Stimulated activated naive CD8-positive, alpha-beta T cell treated with anti-CD3 and anti-CD28 coated beads, Interleukin-15, Interleukin-2, amounts not matched to agents 100 U/mL and 50 U/mL, for 24 hours (primary cell): Measurements from ENCODE around the gene DDAH1.

Source experiments
- ATAC-seq: fragments of 150-1000 bp; cut with Tn5 transposase; one replicate; pipeline ENCODE4 v1.10.0; 2021
- DNase-seq: peaks from one replicate; pipeline ENCODE4 v3.0.0; 2021

The DDAH1 gene

DNA sequence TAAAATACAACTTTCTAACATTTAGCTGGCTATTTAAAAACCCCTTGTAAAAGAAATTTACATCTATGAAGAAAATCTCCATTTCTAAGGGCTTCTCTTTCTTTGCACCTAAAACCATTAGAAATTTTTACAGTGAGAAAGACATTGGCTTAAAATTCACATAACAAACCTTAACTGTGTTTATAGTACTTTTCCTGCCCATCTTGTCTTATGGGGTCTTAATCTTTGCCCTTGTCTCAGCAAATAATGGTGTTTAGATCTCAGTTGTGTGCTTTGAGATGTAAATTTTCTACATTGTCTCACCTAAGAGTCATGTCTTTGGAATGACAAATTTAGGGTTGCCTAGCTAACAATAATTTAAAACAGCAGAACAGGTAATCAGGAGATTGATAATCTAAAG, 71.5 kb downstream of the DDAH1 start:
- DNase-seq (no peak), ATAC-seq (no peak)

DNA sequence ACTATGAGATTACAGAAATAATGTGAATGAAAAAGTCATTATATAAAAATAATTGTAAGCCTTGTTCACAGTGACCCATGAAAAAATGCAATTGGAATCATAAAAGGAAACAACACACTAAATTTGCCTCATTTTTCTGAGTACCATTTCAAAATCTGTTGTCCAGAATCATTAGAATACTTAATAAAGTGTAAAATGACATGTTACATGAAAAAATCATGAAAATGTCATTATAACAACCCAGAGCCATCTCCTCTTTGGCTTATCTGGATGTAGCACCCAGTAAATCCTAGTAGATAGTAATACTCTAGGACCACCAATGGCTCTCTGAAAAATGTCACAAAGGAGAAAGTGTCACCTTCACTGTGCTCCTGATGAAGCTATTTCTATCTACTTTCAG, 76.5 kb downstream of the DDAH1 start:
- ATAC-seq (no peak), DNase-seq (no peak)

DNA sequence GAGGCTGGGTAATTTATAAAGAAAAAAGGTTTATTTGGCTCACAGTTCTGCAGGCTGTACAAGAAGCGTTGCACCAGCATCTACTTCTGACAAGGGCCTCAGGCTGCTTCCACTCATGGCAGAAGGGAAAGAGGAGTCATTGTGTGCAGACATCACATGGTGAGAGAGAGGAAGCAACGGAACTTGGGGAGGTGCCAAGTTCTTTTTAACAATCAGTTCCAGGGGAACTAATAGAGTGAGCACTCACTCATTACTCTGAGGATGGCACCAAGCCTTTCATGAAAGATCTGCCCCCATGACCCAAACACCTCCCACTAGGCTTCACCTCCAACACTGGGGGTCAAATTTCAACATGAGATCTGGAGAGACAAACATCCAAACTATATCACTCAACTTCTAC, 77.2 kb downstream of the DDAH1 start:
- ATAC-seq = no peak
- no peak for DNase-seq

DNA sequence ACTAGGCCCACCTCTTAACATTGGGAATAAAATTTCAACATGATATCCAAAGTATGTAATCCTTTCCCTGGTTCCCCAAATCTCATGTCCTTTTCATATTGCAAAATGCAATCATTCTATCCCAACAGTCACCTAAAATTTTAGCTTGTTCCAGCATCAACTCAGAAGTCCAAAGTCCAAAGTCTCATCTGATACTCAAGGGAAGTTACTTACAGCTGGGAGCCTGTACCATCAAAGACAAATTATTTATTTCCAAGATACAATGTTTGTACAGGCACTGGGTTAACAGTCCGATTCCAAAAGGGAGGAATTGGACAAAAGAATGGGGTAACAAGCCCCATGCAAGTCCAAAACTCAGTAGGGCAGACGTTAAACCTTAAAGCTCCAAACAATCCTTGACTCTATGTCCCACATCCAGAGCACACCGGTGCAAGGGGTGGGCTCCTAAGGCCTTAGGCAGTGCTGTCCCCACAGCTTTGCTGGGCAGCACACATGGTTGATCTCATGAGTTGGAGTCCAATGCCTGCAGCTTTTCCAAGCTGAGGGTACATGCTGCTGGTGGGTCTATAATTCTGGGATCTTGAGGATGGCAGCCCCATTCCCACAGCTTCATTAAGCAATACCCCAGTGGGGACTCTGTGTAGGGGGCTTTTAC, 78.8 kb downstream of the DDAH1 start:
- ATAC-seq (no peak), DNase-seq (no peak)

DNA sequence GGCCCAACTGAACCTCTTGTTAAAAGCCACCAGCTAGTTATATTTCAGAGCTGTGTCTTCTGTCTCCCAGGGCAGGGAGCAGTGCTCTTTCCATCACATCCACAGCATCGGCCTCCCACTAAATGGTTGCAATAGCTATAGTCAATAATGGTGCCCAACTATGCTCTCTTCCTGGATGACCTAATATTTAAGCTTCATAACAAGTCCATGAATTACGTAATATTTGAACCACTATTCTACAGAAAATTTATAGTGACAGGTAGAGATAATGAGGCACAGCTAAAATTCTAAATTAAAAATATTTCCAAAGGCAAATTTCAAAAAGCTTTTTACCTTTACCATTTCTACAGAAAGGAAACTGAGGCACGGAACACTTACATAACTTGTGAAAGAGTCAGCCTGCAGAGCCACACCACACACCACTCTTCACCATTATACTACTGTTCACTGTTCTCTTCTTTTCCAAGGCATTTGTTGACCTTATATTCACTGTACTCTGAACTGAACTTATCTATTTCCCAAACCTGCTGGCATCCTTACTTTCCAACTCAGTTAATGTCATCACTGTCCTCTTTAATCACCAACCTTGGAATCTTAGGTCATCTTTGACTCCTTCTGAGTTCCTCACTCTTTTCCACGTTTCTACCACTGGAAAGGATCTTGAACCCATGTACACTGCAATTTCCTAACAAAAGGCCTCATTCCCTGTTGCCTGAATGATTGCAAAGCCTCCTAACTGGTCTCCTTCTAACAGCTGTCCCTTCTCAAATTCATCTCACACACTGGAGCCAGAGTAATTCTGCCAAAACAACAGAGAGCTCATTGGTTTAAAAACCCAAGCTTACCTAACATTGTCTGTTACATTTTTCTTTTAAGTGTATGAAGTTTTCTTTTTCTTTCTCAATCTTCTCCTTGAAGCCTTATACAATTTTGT, 85.5 kb downstream of the DDAH1 start:
- DNase-seq (no peak), ATAC-seq (no peak)

DNA sequence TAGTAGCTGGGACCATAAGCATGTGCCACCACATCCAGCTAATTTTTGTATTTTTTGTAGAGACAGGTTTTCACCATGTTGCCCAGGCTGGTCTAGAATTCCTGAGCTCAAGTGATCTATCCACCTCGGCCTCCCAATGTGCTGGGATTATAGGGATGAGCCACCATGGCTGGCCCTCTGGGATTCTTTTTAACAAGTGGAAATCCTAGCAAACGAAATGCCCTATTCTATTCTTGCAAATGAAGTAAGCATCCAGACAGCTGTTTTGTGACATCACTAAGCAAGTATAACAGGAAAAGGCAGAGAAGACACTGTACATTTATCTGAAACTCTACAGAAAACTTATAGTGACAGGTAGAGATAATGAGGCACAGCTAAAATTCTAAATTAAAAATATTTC, 86.4 kb downstream of the DDAH1 start:
- no peak for DNase-seq
- ATAC-seq = no peak

DNA sequence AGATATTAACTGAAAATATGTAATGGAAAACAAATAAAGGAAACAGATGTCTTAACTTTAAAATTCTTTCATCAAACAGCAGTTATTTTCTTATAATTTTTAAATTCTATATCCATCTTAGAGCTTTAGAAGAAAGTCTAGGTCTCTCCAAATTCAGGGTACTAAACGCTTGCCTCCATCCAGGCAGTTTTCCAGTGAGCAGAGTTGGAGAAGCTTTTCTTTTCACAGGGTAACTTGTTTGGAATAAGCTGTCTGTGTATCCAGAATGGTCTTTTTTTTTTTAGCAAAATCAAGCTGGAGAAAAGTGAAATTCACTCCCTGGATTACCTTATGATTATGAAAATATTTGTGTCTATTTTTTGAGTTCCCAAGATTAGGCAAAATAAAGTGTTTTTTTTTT, 88.6 kb downstream of the DDAH1 start:
- no peak for ATAC-seq
- DNase-seq = no peak

DNA sequence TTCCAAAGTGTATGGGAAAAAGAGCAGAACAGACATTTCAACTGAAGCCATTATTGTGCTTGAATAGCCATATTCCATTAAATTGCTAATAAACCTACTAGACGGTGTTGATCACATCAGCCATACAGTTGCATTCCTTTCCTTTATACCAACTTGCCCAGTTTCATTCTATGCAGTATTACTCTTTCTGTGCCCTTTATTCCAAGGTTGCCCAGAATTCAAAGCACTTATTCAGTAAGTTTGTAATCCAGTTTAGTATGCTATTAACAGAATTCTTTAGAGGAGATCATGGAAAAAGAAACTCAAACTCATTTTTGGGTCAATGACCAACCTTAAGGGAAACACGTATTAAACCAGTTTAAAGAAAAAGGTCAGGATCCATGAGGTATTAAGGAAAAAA, 89.5 kb downstream of the DDAH1 start:
- ATAC-seq (no peak), DNase-seq (no peak)

DNA sequence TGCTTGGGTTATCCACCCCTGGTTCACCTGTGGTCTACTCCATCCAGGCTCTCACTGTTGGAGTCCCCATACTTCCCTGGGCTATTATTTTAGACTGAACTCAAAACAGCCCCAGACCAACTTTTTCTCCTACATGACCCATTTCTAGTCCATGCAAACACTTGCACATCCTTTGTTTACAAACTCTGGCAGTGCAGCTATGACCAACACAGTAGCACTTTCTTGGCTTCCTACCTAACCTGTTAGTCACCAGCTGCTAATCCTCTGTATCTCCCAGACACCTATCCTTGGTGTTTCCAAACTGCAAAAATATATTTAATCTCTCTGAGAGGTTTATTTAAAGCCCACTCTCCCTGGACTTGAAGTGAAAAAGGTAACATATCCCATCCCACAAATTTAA, 90.8 kb downstream of the DDAH1 start:
- DNase-seq (no peak), ATAC-seq (no peak)

DNA sequence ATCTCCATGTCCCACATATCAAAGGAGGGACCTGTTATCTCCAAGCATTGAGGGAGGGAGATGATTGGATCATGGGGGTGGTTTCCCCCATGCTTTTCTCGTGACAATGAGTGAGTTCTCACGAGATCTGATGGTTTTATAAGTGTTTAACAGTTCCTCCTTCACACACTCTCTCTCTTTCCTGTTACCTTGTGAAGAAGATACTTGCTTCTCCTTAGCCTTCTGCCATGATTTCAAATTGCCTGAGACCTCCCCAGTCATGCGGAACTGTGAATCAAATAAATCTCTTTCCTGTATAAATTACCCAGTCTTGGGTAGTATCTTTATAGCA, 91.6 kb downstream of the DDAH1 start:
- DNase-seq (no peak), ATAC-seq (no peak)

DNA sequence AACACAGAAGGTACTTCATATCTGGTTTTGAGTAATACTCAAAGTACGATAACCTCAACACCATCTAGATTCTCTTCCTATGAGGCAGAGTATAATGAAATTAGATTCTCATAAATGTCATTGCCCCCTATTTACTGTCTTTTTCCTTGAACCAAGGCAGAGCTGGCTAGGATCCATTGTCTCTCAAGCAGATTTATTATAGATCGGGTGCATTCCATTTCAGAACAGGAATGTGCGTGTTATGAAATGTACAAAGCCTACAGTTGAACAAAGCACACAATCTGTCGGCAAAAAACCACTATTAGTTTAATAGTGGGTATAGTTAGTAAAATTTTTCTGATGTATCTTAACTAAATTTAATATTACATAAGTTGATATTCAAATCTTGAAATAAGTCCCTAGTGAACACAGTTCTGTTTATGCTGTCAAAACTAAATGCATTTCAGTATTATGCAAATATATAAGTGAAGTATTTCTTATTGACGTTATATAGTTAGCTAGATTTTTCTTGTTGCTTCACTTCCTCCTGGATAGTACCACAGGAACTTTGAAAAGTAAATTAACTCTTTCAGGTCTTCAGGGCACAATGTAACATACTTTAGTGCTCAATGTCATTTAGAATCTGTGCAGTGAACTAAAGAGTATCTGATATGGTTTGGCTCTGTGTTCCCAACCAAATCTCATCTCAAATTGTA, 92.1 kb downstream of the DDAH1 start:
- ATAC-seq = no peak
- no peak for DNase-seq

DNA sequence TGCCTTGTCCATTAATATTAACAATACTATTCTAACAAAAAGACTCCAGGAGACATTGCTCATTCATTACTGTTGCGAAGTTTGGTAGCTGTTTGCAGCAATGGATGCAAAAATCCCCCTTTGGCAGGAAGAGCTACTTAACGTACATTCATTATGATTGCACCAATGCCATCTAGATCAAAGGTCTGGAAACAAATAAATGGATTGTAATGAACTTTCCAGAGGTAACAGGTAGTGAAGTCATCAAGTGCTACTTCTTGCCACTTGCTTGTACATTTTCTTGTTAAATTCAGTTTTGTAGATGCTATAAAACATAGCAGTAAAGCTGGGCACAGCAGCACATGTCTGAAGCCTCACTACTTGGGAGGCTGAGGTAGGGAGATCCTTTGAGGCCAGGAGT, 93.9 kb downstream of the DDAH1 start:
- DNase-seq = no peak
- no peak for ATAC-seq

DNA sequence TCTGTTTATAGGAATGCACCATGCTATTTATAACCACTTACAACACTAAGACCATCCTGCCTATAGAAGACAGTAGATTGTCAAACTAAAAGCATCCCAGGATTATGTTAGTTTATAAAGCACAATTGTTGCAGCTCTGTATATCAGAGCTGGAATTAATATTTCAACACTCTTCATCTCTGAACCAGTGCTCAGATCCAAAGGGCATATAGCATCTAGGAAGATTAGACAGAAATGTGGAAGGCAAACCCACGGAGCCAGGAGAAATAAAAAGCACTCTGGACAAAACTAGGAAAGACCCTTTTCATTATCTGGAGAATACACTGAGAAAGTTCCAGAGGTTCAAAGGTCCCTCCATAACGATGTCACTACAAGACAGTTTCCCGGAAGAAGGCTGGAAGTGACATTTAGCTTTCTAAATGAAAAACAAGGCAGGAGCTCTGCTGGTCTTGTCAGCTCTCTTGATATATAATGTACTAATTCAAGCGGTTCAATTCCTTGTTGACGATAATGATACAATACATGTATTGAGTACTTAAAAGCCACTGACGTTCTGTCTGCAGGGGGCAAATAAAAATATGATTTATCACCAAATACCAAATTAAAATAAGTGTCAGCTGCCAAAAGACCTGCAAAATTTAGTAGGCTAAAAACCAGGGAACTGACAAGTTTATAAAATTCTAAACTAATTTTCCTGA, 96.7 kb downstream of the DDAH1 start:
- ATAC-seq (no peak), DNase-seq (no peak)

DNA sequence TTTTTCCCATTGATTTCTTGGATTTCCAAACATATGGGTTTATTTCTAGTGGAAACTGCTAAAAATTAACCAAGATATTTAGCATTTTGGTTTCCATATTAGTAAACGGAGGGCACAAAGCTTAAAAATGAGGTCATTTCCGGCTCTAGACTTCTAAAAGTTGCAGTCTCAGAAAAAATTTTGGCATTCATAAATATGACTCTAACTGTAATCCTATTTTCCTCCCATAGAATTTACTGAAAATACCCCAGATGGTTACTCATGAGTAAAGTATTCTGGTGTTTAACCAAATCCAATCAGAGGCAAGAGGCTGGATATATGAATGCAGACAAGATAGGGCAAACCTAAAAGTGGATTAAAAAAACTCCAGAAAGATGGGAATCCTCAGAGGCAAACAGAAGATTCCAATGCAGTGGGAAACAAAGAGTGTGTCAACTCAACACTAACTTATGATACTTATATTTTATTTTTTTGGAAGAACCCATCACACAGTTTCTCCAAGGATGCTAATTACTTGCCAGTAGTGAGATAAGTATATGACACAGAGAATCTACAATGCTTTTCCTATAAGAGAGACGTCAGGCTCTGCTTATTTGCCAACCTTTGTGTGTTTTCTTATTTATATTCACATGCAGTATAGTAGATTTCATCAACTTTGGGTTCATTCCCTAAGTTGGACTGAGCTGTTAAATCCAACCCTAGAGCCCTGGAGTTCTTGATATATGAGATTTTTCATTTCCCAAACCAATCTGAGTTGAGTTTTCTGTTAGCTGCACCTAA, 98.4 kb downstream of the DDAH1 start:
- no peak for DNase-seq

DNA sequence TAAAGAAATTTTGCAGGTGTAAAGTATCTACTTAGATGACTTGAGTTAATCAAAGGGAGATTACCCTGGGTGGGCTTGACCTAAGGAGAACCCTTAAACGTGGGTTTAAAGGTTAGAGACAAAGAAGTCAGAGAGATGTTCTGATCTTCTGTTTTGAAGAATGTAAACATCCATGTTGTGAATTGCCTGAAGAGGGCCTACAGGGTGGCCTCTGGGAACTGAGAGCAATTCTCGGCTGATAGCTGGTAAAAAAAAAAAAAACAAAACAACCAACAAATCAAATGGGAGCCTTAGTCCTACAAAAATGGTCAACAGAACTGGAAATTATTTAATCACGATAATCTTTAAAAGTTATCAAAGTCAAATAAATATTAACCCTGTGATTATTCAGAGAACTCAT, 99.1 kb downstream of the DDAH1 start:
- ATAC-seq (no peak), DNase-seq (no peak)

More for the DNA sequence above, 98.4 kb downstream of the DDAH1 start:
- no peak for ATAC-seq

DNA sequence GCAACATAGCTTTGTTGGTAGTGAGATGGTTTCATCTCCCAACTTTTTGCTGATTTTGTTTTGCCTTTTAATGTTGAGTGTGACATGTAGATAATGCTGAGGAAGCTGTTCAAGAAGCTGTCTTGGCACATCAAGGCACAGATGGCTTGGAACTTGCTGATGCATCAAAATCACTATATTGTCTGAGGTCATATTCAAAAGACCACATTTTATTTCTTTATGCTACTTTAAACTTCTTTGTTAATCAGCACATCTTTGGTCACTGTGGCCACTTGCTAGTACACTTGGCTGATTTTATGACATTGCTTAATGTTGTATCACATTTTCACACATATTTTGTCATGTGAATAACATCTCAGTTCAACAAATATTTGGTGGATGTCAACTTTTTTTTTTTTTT, 101.4 kb downstream of the DDAH1 start:
- DNase-seq = no peak
- ATAC-seq = no peak

DNA sequence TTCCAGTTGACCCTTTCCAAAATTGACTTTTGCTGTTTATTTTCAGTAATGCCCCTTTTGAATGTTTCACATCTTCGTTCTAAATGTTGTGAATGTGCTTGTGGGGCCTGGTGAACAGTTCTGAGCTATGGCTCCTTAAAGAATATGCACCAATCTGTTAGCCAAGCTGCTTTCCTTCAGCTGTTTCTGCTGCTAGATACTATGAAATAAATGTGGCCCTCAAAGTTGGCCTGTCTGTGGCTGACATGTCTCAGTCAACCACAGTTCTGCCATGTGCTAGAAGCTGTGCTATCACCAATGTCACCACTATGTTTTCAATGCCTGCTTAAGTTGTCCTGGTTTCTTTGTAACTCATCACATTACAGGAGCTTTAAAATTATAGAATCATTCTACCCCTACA, 101.9 kb downstream of the DDAH1 start:
- DNase-seq = no peak
- ATAC-seq = no peak

DNA sequence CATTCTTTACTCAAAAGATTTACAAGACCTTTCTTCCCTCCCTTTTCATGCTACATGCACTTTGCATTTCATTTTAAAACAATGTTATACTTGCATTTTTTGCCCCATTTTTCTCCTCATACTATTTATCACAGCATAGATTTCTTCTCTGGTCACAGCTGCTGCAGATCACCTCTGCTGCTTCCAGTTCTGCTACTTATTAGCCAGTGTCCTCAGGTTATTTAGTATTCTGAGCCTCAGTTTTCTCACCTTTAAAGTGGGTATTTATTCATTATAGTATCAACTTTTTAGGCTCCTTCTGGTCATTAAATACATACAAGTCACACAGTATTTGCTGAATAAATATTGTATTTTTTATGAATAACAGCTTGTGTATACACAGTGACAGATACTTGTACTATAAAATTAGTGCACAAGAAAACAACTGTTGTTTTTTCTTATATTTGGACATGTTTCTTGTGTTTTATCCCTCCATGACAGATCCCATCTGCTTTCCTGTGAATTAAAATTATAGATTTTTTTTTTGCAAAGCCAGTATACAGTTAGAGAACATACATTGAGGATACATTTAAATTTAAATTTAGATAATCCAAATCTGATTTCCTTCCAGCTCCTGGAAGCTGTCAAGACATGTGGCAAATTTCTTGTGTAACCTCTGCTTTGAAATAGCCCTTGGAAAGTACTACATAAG, 103.2 kb downstream of the DDAH1 start:
- ATAC-seq = no peak
- no peak for DNase-seq

DNA sequence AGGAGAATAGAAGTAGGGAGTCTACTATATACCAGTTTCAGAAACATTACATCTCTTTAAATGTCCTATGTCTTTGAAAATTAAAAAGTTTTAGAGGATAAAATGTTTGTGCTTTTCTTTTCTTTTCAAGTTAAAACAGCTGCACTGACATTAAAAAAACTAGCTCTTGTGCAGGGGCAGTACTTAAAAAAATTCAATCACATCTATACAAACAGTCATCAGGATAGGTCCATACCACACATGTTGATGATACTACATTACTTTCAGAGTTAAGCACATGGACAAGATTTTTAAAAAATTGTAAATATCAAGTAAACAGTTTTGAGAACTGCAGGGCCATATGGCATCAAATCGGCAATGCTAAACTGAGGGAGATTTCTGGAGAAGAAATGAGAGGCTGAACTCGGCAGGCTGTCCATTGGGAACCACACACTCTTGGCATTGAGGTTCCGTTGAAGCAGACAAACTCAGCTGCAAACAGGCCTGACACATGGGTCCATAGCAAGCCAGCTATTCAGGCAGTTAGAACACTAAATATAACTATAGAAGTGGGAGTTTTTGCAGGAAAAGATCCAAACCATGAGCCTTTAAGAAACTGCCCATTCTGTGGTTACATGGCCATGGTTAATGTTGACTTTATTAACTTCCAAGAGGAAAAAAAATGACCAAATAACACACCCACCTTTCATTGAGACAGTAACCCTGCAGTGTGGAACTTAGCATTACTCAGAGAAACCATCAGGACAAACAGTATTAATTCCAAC, 104.0 kb downstream of the DDAH1 start:
- ATAC-seq = no peak
- DNase-seq = no peak

DNA sequence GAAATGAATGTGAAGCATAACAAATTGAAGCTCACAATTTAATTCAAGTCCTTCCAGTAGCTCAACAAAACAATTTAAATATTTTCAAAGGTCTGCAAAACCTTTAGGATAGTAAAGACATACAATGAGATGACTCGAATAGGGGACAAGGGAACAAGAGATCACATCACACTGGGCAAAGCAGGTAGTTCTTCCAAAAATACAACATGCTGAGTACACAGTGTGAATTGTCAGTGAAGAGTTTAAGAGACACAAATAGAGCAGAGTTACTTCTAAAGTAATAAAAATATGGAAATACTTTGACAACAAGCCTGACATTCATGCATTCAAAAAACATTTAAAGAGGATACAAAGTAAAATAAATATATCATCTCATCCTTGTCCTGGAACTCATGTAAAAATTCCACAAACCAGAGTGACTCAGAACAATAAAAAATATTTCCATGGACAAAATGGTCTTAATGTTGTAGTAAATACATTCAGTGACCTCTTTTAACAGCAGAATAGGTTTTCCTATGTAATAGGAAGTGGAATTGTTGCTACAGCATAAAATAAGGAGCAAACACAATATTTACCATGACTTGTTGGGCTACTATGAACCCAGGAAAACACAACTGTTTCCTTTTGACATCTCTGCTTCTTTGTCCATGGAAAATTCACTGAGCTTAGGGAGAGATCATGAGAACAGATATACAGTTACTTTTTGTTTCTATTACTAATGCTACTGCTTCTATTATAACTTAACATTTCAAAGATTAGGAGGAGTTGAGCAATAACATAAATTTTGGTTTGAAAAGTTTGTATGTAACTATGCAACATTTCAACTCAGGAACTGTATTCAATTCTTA, 104.9 kb downstream of the DDAH1 start:
- ATAC-seq (no peak), DNase-seq (no peak)
